ENCODE results near the gene RUNX3. TPM values are rescaled to one million over a fixed set of nuclear protein-coding genes. Genes with fewer than 3 reads are reported as not detected.

Gene RUNX3
- total and polyA plus RNA-seq, 2 donors (not counting 1 experiment from before 2014, with no cell fraction given), result 86.0 to 127 TPM

DNA sequence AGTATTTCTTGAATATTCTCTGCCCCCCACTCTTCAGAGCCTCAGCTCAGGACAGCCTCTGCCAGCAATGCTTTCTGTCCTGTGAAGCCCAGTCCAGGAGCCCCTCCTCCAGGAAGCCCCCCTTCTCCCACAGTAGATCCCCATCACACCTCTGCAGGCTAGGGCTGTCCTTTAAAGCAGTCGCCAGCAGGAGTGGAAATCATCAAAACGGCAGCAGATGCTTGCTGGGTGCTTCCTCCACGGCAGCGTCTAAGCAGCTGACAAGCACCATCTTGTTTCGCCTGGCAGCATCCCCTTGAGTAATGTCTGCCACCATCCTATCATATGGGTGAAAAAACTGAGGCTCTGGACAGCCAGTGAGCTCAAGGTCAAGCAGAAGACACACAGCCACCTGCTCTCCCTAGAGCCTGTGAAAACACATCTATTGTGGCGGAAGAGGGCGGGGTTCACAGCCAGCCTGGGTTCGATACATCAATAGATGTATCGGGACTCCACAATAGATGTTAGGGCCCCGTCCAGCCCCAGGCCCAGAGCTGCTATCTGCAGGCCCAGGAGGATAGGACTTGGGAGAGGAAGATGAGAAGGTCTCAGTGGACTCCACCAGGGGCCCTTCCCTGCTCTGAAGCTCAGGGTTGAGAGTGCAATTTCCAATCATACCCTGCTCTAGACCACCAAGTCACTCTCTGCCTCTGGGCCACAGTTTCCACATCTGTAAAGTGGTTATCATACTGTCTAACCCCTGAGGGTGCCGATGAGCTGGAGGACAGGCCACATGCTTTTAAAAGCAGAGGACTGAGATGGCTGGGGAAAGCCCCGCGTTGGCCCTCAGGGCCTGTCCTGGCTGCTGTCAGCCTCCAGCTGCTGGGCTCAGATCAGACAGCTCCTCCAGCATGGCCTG, 17.5 kb downstream of the RUNX3 start:
- H3K9me3 Mint-ChIP-seq (ENCODE audit: insufficient read depth), result no peaks in the 10 kb centered on the region
- TF ChIP-seq CTCF (IDR thresholded peaks at IDR 0.05) (no peak), EZH2 (IDR thresholded peaks at IDR 0.05; ENCODE audit: borderline replicate concordance, insufficient read depth, low read depth, low read length, poor library complexity, severe bottlenecking) (no peak)
- no peak overlapping the region for H3K4me3 ChIP-seq (ENCODE audit: control extremely low read depth in 1 of 5, extremely low read depth in 1 of 5, insufficient read depth in 1 of 5, low read depth in 2 of 5, low read length in 4 of 5)
- H3K79me2 ChIP-seq (ENCODE audit: control insufficient read depth, insufficient read depth, low read length), result peaks cover 94% of the 10 kb centered on the region
- H3K9me3 ChIP-seq (ENCODE audit: control extremely low read depth in 1 of 3, control insufficient read depth in 2 of 3, insufficient read depth in 1 of 3, low read length in 2 of 3), result no peaks in the 10 kb centered on the region
- H4K20me1 ChIP-seq (ENCODE audit: control insufficient read depth, insufficient read depth, low read length, poor library complexity, severe bottlenecking), result peaks cover 100% of the 10 kb centered on the region
- peaks cover 34% of the 10 kb centered on the region for H3K4me1 Mint-ChIP-seq
- no peak for ATAC-seq (ENCODE audit: low read depth)
- H3K27ac ChIP-seq (ENCODE audit: low read length in 2 of 2), result peak overlapping the region in 1 of 2 donors; percentile 23
- 92% methylated on average over 12 of the region's 13 CpGs for WGBS (ENCODE audit: insufficient coverage)
- H2AFZ ChIP-seq (ENCODE audit: insufficient read depth, low read depth, low read length, poor library complexity, severe bottlenecking), result no peak overlapping the region
- H3K27me3 ChIP-seq (replicated peaks in 1 of 4; ENCODE audit: control extremely low read depth in 1 of 4, control insufficient read depth in 3 of 4, insufficient read depth in 4 of 4, low read length in 3 of 4), result no peaks in the 10 kb centered on the region
- CTCF ChIA-PET, result interaction anchor here (0.8 to 1.7 kb wide), 4 partner anchors 16 to 279 kb away, joined by 3 to 5 read pairs (median 4); partner anchors contain the start of gene RUNX3
- H3K27ac Mint-ChIP-seq, result peak overlapping the region; percentile 50
- no peak overlapping the region for H3K4me2 ChIP-seq (replicated peaks; ENCODE audit: low read depth, low read length, poor library complexity, severe bottlenecking)
- peaks cover 0 to 83% of the 10 kb centered on the region in 2 experiments for H3K36me3 ChIP-seq (replicated peaks in 1 of 2; ENCODE audit: control extremely low read depth in 1 of 2, control insufficient read depth in 1 of 2, extremely low read depth in 1 of 2, insufficient read depth in 2 of 2, low read length in 1 of 2)
- POLR2A ChIA-PET, result interaction anchor here (0.5 to 1.1 kb wide), 3 partner anchors 11 to 349 kb away, joined by 4 to 5 read pairs (median 4); partner anchors contain the start of gene RUNX3
- no peak for DNase-seq
- intact Hi-C loops (cut with micrococcal nuclease), result no loop called here
- peaks cover 9 to 18% of the 10 kb centered on the region in 2 donors for H3K4me1 ChIP-seq (ENCODE audit: control insufficient read depth in 2 of 2, insufficient read depth in 2 of 2, low read length in 2 of 2)
- no peaks in the 10 kb centered on the region for H3K27me3 Mint-ChIP-seq
- no peak overlapping the region for H3K4me3 Mint-ChIP-seq
- H3K9ac ChIP-seq (ENCODE audit: low read length), result no peak overlapping the region
